ENCODE results near the gene EQTN. TPM values are rescaled to one million over a fixed set of nuclear protein-coding genes. Genes with fewer than 3 reads are reported as not detected.

The EQTN gene
- polyA plus RNA-seq, 5 donors: 0.44 to 0.52 (median 0.48) TPM; not detected in 1

Other genes with a start within 250 kb of the EQTN start
- gene TEK, start 187.9 kb downstream of the EQTN start, polyA plus RNA-seq (ENCODE audit: insufficient read depth in 1 of 5, insufficient read length in 5 of 5, low replicate concordance in 1 of 5): 10 to 100 TPM; 33.0 to 55.7 (median 52.6) TPM
- not detected for gene IFNK, start 227.1 kb upstream of the EQTN start, polyA plus RNA-seq (ENCODE audit: insufficient read depth in 1 of 5, insufficient read length in 5 of 5, low replicate concordance in 1 of 5)
- 10 to 100 TPM; 13.2 to 19.1 (median 15.8) TPM for gene MOB3B, start 232.7 kb upstream of the EQTN start, polyA plus RNA-seq (ENCODE audit: insufficient read depth in 1 of 5, insufficient read length in 5 of 5, low replicate concordance in 1 of 5)

Measured in right lung (tissue), 5 donors.